Putamen (tissue), 1 donor: ENCODE measurements around the gene COL6A2.
"Not testable (repeated sequence)": the region's sequence is repeated elsewhere in the genome, so short reads cannot be mapped to it uniquely, and the experiment has no call there.

ENCODE experiments used
- DNase-seq: peaks from one replicate; pipeline ENCODE4 v3.0.0-alpha.2; 2016; ENCODE audit warnings: low spot score

The COL6A2 gene

DNA sequence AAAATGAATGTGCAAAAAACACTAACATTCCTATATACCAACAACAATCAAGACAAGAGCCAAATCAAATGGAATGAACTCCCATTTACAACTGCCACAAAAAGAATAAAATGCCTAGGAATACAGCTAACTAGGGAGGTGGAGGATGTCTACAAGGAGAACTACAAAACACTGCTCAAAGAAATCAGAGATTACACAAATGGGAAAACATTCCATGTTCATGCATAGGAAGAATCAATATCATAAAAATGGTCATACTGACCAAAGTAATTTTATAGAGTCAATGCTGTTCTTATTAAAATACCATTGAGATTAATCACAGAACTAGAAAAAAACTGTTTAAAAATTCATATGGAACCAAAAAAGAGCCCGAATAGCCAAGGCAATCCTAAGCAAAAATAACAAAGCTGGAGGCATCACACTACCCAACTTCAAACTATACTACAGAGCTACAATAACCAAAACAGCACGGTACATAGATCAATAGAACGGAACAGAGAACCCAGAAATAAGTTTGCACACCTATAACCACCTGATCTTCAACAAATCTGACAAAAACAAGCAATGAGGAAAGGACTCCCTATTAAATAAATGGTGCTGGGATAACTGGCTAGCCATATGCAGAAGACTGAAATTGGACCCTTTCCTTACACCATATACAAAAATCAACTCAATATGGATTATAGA is 78.7 kb downstream of the COL6A2 start:
- DNase-seq: not testable (repeated sequence)

DNA sequence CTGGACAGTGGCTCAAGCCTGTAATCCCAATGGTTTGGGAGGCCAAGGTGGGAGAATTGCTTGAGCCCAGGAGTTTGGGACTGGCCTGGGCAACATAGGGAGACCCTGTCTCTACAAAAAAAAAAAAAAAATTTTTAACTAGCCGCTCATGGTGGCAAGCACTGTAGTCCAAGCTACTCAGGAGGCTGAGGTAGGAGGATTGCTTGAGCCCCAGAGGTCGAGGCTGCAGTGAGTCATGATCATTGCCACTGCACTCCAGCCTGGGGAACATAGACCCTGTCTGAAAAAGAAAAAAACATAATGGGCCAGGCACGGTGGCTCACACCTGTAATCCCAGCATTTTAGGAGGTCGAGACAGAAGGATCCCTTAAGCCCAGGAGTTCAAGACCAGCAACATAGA is 81.0 kb downstream of the COL6A2 start:
- no peak for DNase-seq
